Suprapubic skin (tissue), 4 donors: Measurements from ENCODE around the gene WNT9B. TPM values are rescaled to one million over a fixed set of nuclear protein-coding genes. Genes with fewer than 3 reads are reported as not detected.
A peak's percentile ranks its signal among the peaks of the same experiment; 100 is the strongest.

Experiments used
- DNase-seq, 2 donors: peaks; one replicate each; pipeline ENCODE4 v3.0.0-alpha.2; 2019; ENCODE audit warnings: low spot score in 2 of 2
- H3K27ac ChIP-seq: fragments of 200-600 bp; sonication (generic); one replicate; pipeline ENCODE4 v1.5.1; 2019
- H3K27me3 ChIP-seq: fragments of 200-600 bp; sonication (generic); one replicate; pipeline ENCODE4 v1.5.1; 2019
- H3K36me3 ChIP-seq: fragments of 200-600 bp; sonication (generic); one replicate; pipeline ENCODE4 v1.5.1; 2019
- H3K4me1 ChIP-seq: fragments of 200-600 bp; sonication (generic); one replicate; pipeline ENCODE4 v1.5.1; 2019
- H3K4me3 ChIP-seq: fragments of 200-600 bp; sonication (generic); one replicate; pipeline ENCODE4 v1.5.1; 2019; ENCODE audit warnings: mild to moderate bottlenecking
- H3K9me3 ChIP-seq: fragments of 200-600 bp; sonication (generic); one replicate; pipeline ENCODE4 v1.5.1; 2019
- CTCF ChIP-seq, 2 donors: fragments of 200-600 bp in 1 of 2; fragments of 450-650 bp in 1 of 2; sonication (generic) in 1 of 2; IDR thresholded peaks; one replicate each; pipeline ENCODE4 v1.5.1; 2016 to 2019; ENCODE audit warnings: antibody characterized with exemption in 2 of 2, mild to moderate bottlenecking in 1 of 2, moderate library complexity in 1 of 2
- EP300 ChIP-seq: sonication (generic); formaldehyde crosslinking; IDR thresholded peaks from one replicate; pipeline ENCODE4 v1.6.1; 2017; ENCODE audit warnings: antibody characterized with exemption
- POLR2A ChIP-seq, 2 donors: fragments of 450-650 bp; IDR thresholded peaks; one replicate each; pipeline ENCODE4 v1.6.1; 2017; ENCODE audit warnings: antibody characterized with exemption in 2 of 2, mild to moderate bottlenecking in 2 of 2, moderate library complexity in 2 of 2
- POLR2AphosphoS5 ChIP-seq, 3 donors: sonication (generic); formaldehyde crosslinking; IDR thresholded peaks; one replicate each; pipeline ENCODE4 v1.6.1; 2017; ENCODE audit warnings: antibody characterized with exemption in 3 of 3
- WGBS: methylation state at CpG from one replicate; pipeline ENCODE4 v1.1.5; 2018; 5-methylcytosine and 5-hydroxymethylcytosine counted together
- total RNA-seq, 4 donors: library from RNA; depleted of rRNA; stranded (reverse); fragments of >200 nt; gene quantifications; one replicate each; pipeline ENCODE4 v1.1.0, GENCODE V29; 2016

The WNT9B gene
- total RNA-seq, 4 donors from 2014 or later, result 3.6 to 8.3 (median 4.5) TPM

- DNase-seq, result no peak
- H3K27me3 ChIP-seq, result peaks cover 25% of the 10 kb centered on the region
- H3K9me3 ChIP-seq, result no peaks in the 10 kb centered on the region
- TF ChIP-seq POLR2AphosphoS5 (IDR thresholded peaks at IDR 0.05) (no peak), EP300 (no peak), CTCF (IDR thresholded peaks at IDR 0.05) (no peak), POLR2A (IDR thresholded peaks at IDR 0.05) (no peak)
- 22% methylated on average over 9 of the region's 11 CpGs for WGBS
- H3K36me3 ChIP-seq, result no peaks in the 10 kb centered on the region
- H3K27ac ChIP-seq, result no peak overlapping the region
- peaks cover 16% of the 10 kb centered on the region for H3K4me1 ChIP-seq
- H3K4me3 ChIP-seq, result no peak overlapping the region
Measured at GRCh38 chr17:46811978-46812583, 39.3 kb upstream of the WNT9B start.

GRCh38 chr17:46812624-46813318 lies 38.6 kb upstream of the WNT9B start:
- H3K4me3 ChIP-seq, result no peak overlapping the region
- DNase-seq, result no peak
- peaks cover 17% of the 10 kb centered on the region for H3K4me1 ChIP-seq
- no peaks in the 10 kb centered on the region for H3K36me3 ChIP-seq
- WGBS, result 28% methylated on average over 6 of the region's 6 CpGs
- no peaks in the 10 kb centered on the region for H3K9me3 ChIP-seq
- TF ChIP-seq POLR2A (IDR thresholded peaks at IDR 0.05), result no peak
- TF ChIP-seq EP300, result no peak
- TF ChIP-seq POLR2AphosphoS5 (IDR thresholded peaks at IDR 0.05), result no peak
- no peak for TF ChIP-seq CTCF (IDR thresholded peaks at IDR 0.05)
- peaks cover 32% of the 10 kb centered on the region for H3K27me3 ChIP-seq
- no peak overlapping the region for H3K27ac ChIP-seq

GRCh38 chr17:46813920-46814319 lies 37.5 kb upstream of the WNT9B start:
- Histone ChIP-seq H3K27me3 (peaks cover 44% of the 10 kb centered on the region), H3K36me3 (no peaks in the 10 kb centered on the region), H3K4me1 (peaks cover 29% of the 10 kb centered on the region), H3K27ac (no peak overlapping the region), H3K9me3 (no peaks in the 10 kb centered on the region), H3K4me3 (no peak overlapping the region)
- TF ChIP-seq CTCF (IDR thresholded peaks at IDR 0.05), result no peak
- TF ChIP-seq POLR2A (IDR thresholded peaks at IDR 0.05), result no peak
- no peak for TF ChIP-seq POLR2AphosphoS5 (IDR thresholded peaks at IDR 0.05)
- TF ChIP-seq EP300, result no peak
- no peak for DNase-seq
- WGBS, result 53% methylated on average over 2 of the region's 3 CpGs

GRCh38 chr17:46814446-46814845 lies 36.9 kb upstream of the WNT9B start:
- WGBS, result 33% methylated on average over 5 of the region's 7 CpGs
- Histone ChIP-seq H3K36me3 (no peaks in the 10 kb centered on the region), H3K4me3 (no peak overlapping the region), H3K9me3 (no peaks in the 10 kb centered on the region), H3K4me1 (peaks cover 34% of the 10 kb centered on the region), H3K27ac (no peak overlapping the region), H3K27me3 (peaks cover 49% of the 10 kb centered on the region)
- DNase-seq, result no peak
- TF ChIP-seq POLR2AphosphoS5 (IDR thresholded peaks at IDR 0.05) (no peak), CTCF (IDR thresholded peaks at IDR 0.05) (no peak), POLR2A (IDR thresholded peaks at IDR 0.05) (no peak), EP300 (no peak)

- DNase-seq, result no peak
- Histone ChIP-seq H3K9me3 (no peaks in the 10 kb centered on the region), H3K4me1 (peaks cover 44% of the 10 kb centered on the region), H3K27me3 (peaks cover 62% of the 10 kb centered on the region), H3K36me3 (no peaks in the 10 kb centered on the region), H3K27ac (peak overlapping the region; percentile 52), H3K4me3 (no peak overlapping the region)
- TF ChIP-seq EP300 (no peak), POLR2AphosphoS5 (IDR thresholded peaks at IDR 0.05) (no peak), CTCF (IDR thresholded peaks at IDR 0.05) (no peak), POLR2A (IDR thresholded peaks at IDR 0.05) (no peak)
- 61% methylated on average over 11 of the region's 12 CpGs for WGBS
Measured at GRCh38 chr17:46815474-46816353, 35.7 kb upstream of the WNT9B start.
